ENCODE data around the gene RNASEL. TPM values are rescaled to one million over a fixed set of nuclear protein-coding genes. Genes with fewer than 3 reads are reported as not detected.
A peak's percentile ranks its signal among the peaks of the same experiment; 100 is the strongest.

Gene RNASEL
- total and polyA plus RNA-seq, 2 donors = 8.4 to 9.8 TPM

- Histone ChIP-seq H3K4me3 (ENCODE audit: low read length in 2 of 2) (peak within 1 kb of the TSS; percentile 37 to 39), H3K4me1 (ENCODE audit: control insufficient read depth in 2 of 2, insufficient read depth in 2 of 2, low read length in 2 of 2) (peaks cover 4 to 22% of the 10 kb centered on the region in 2 donors), H3K27me3 (ENCODE audit: control insufficient read depth in 2 of 2, insufficient read depth in 1 of 2, low read length in 1 of 2) (peaks cover 4 to 41% of the 10 kb centered on the region in 2 donors), H3K36me3 (ENCODE audit: control insufficient read depth in 2 of 2, insufficient read depth in 2 of 2, low read length in 1 of 2) (no peaks in the 10 kb centered on the region), H3K27ac (ENCODE audit: low read depth in 1 of 2, low read length in 1 of 2) (no peak within 1 kb of the TSS), H3K9me3 (ENCODE audit: control insufficient read depth in 2 of 2, insufficient read depth in 1 of 2, low read length in 1 of 2) (no peaks in the 10 kb centered on the region)
- 7% methylated on average over 44 of the region's 44 CpGs for WGBS
- peak; percentile 64 to 94 (median 84) for DNase-seq (ENCODE audit: low read depth in 6 of 9, low spot score in 9 of 9)
Measured at GRCh38 chr1:182604175-182605164, 15.4 kb upstream of the RNASEL start, which contains the start of gene RGS16. Gene RGS16 (minus strand): TSS chr1:182604389. CDS start chr1:182604259, 130 bp downstream.

GRCh38 chr1:182603646-182604174 is 14.7 kb upstream of the RNASEL start:
- no peak for DNase-seq (ENCODE audit: low read depth in 6 of 9, low spot score in 9 of 9)
- H3K9me3 ChIP-seq (ENCODE audit: control insufficient read depth in 2 of 2, insufficient read depth in 1 of 2, low read length in 1 of 2) = no peaks in the 10 kb centered on the region
- 6% methylated on average over 12 of the region's 12 CpGs for WGBS

GRCh38 chr1:182602935-182603645 is 14.0 kb upstream of the RNASEL start:
- H3K27ac ChIP-seq (ENCODE audit: low read depth in 1 of 2, low read length in 1 of 2) = no peak overlapping the region
- H3K9me3 ChIP-seq (ENCODE audit: control insufficient read depth in 2 of 2, insufficient read depth in 1 of 2, low read length in 1 of 2) = no peaks in the 10 kb centered on the region
- peaks cover 0 to 34% of the 10 kb centered on the region in 2 donors for H3K27me3 ChIP-seq (ENCODE audit: control insufficient read depth in 2 of 2, insufficient read depth in 1 of 2, low read length in 1 of 2)
- H3K36me3 ChIP-seq (ENCODE audit: control insufficient read depth in 2 of 2, insufficient read depth in 2 of 2, low read length in 1 of 2) = no peaks in the 10 kb centered on the region
- peak overlapping the region in 1 of 2 donors; percentile 37 for H3K4me3 ChIP-seq (ENCODE audit: low read length in 2 of 2)
- H3K4me1 ChIP-seq (ENCODE audit: control insufficient read depth in 2 of 2, insufficient read depth in 2 of 2, low read length in 2 of 2) = peaks cover 4 to 25% of the 10 kb centered on the region in 2 donors
- 88% methylated on average over 10 of the region's 10 CpGs for WGBS
- DNase-seq (ENCODE audit: low read depth in 6 of 9, low spot score in 9 of 9) = peak in 1 of 9 donors; percentile 42

More at GRCh38 chr1:182603646-182604174, 14.7 kb upstream of the RNASEL start:
- Histone ChIP-seq H3K27me3 (ENCODE audit: control insufficient read depth in 2 of 2, insufficient read depth in 1 of 2, low read length in 1 of 2) (peaks cover 0 to 36% of the 10 kb centered on the region in 2 donors), H3K4me3 (ENCODE audit: low read length in 2 of 2) (peak overlapping the region; percentile 37 to 39), H3K4me1 (ENCODE audit: control insufficient read depth in 2 of 2, insufficient read depth in 2 of 2, low read length in 2 of 2) (peaks cover 4 to 25% of the 10 kb centered on the region in 2 donors), H3K36me3 (ENCODE audit: control insufficient read depth in 2 of 2, insufficient read depth in 2 of 2, low read length in 1 of 2) (no peaks in the 10 kb centered on the region), H3K27ac (ENCODE audit: low read depth in 1 of 2, low read length in 1 of 2) (no peak overlapping the region)

GRCh38 chr1:182601913-182602312 is 12.9 kb upstream of the RNASEL start:
- no peak overlapping the region for H3K4me3 ChIP-seq (ENCODE audit: low read length in 2 of 2)
- WGBS = 95% methylated on average over 4 of the region's 4 CpGs
- H3K36me3 ChIP-seq (ENCODE audit: control insufficient read depth in 2 of 2, insufficient read depth in 2 of 2, low read length in 1 of 2) = no peaks in the 10 kb centered on the region
- H3K27me3 ChIP-seq (ENCODE audit: control insufficient read depth in 2 of 2, insufficient read depth in 1 of 2, low read length in 1 of 2) = peaks cover 0 to 27% of the 10 kb centered on the region in 2 donors
- H3K4me1 ChIP-seq (ENCODE audit: control insufficient read depth in 2 of 2, insufficient read depth in 2 of 2, low read length in 2 of 2) = peaks cover 4 to 25% of the 10 kb centered on the region in 2 donors
- DNase-seq (ENCODE audit: low read depth in 6 of 9, low spot score in 9 of 9) = no peak
- H3K9me3 ChIP-seq (ENCODE audit: control insufficient read depth in 2 of 2, insufficient read depth in 1 of 2, low read length in 1 of 2) = no peaks in the 10 kb centered on the region
- no peak overlapping the region for H3K27ac ChIP-seq (ENCODE audit: low read depth in 1 of 2, low read length in 1 of 2)

GRCh38 chr1:182601416-182601786 is 12.3 kb upstream of the RNASEL start:
- no peaks in the 10 kb centered on the region for H3K9me3 ChIP-seq (ENCODE audit: control insufficient read depth in 2 of 2, insufficient read depth in 1 of 2, low read length in 1 of 2)
- H3K27ac ChIP-seq (ENCODE audit: low read depth in 1 of 2, low read length in 1 of 2) = no peak overlapping the region
- no peaks in the 10 kb centered on the region for H3K36me3 ChIP-seq (ENCODE audit: control insufficient read depth in 2 of 2, insufficient read depth in 2 of 2, low read length in 1 of 2)
- 33% methylated on average over 6 of the region's 6 CpGs for WGBS
- H3K4me1 ChIP-seq (ENCODE audit: control insufficient read depth in 2 of 2, insufficient read depth in 2 of 2, low read length in 2 of 2) = peaks cover 4 to 25% of the 10 kb centered on the region in 2 donors
- DNase-seq (ENCODE audit: low read depth in 6 of 9, low spot score in 9 of 9) = peak in 6 of 9 donors; percentile 55 to 85 (median 68)
- H3K27me3 ChIP-seq (ENCODE audit: control insufficient read depth in 2 of 2, insufficient read depth in 1 of 2, low read length in 1 of 2) = peaks cover 0 to 23% of the 10 kb centered on the region in 2 donors
- no peak overlapping the region for H3K4me3 ChIP-seq (ENCODE audit: low read length in 2 of 2)

GRCh38 chr1:182600745-182601415 is 11.8 kb upstream of the RNASEL start:
- DNase-seq (ENCODE audit: low read depth in 6 of 9, low spot score in 9 of 9) = no peak
- Histone ChIP-seq H3K9me3 (ENCODE audit: control insufficient read depth in 2 of 2, insufficient read depth in 1 of 2, low read length in 1 of 2) (no peaks in the 10 kb centered on the region), H3K4me3 (ENCODE audit: low read length in 2 of 2) (no peak overlapping the region), H3K36me3 (ENCODE audit: control insufficient read depth in 2 of 2, insufficient read depth in 2 of 2, low read length in 1 of 2) (no peaks in the 10 kb centered on the region), H3K27ac (ENCODE audit: low read depth in 1 of 2, low read length in 1 of 2) (no peak overlapping the region), H3K4me1 (ENCODE audit: control insufficient read depth in 2 of 2, insufficient read depth in 2 of 2, low read length in 2 of 2) (peaks cover 4 to 25% of the 10 kb centered on the region in 2 donors), H3K27me3 (ENCODE audit: control insufficient read depth in 2 of 2, insufficient read depth in 1 of 2, low read length in 1 of 2) (peaks cover 0 to 19% of the 10 kb centered on the region in 2 donors)
- WGBS = 71% methylated on average over 5 of the region's 5 CpGs

GRCh38 chr1:182600036-182600713 is 11.1 kb upstream of the RNASEL start:
- Histone ChIP-seq H3K4me3 (ENCODE audit: low read length in 2 of 2) (no peak overlapping the region), H3K4me1 (ENCODE audit: control insufficient read depth in 2 of 2, insufficient read depth in 2 of 2, low read length in 2 of 2) (peaks cover 4 to 25% of the 10 kb centered on the region in 2 donors), H3K9me3 (ENCODE audit: control insufficient read depth in 2 of 2, insufficient read depth in 1 of 2, low read length in 1 of 2) (no peaks in the 10 kb centered on the region), H3K27me3 (ENCODE audit: control insufficient read depth in 2 of 2, insufficient read depth in 1 of 2, low read length in 1 of 2) (peaks cover 0 to 13% of the 10 kb centered on the region in 2 donors), H3K36me3 (ENCODE audit: control insufficient read depth in 2 of 2, insufficient read depth in 2 of 2, low read length in 1 of 2) (no peaks in the 10 kb centered on the region), H3K27ac (ENCODE audit: low read depth in 1 of 2, low read length in 1 of 2) (no peak overlapping the region)
- DNase-seq (ENCODE audit: low read depth in 6 of 9, low spot score in 9 of 9) = no peak
- WGBS = 94% methylated on average over 17 of the region's 17 CpGs

GRCh38 chr1:182599339-182599738 is 10.3 kb upstream of the RNASEL start:
- H3K4me3 ChIP-seq (ENCODE audit: low read length in 2 of 2) = no peak overlapping the region
- no peak overlapping the region for H3K27ac ChIP-seq (ENCODE audit: low read depth in 1 of 2, low read length in 1 of 2)
- H3K36me3 ChIP-seq (ENCODE audit: control insufficient read depth in 2 of 2, insufficient read depth in 2 of 2, low read length in 1 of 2) = no peaks in the 10 kb centered on the region
- 91% methylated on average over 6 of the region's 6 CpGs for WGBS
- peaks cover 4 to 20% of the 10 kb centered on the region in 2 donors for H3K4me1 ChIP-seq (ENCODE audit: control insufficient read depth in 2 of 2, insufficient read depth in 2 of 2, low read length in 2 of 2)
- peaks cover 0 to 9% of the 10 kb centered on the region in 2 donors for H3K27me3 ChIP-seq (ENCODE audit: control insufficient read depth in 2 of 2, insufficient read depth in 1 of 2, low read length in 1 of 2)
- no peaks in the 10 kb centered on the region for H3K9me3 ChIP-seq (ENCODE audit: control insufficient read depth in 2 of 2, insufficient read depth in 1 of 2, low read length in 1 of 2)
- DNase-seq (ENCODE audit: low read depth in 6 of 9, low spot score in 9 of 9) = peak in 1 of 9 donors; percentile 44
